SKM-1 (cell line): ENCODE measurements around the gene CYTH1.

Experiments used
- DNase-seq: peaks from one replicate; lab custom pipeline; 2025; ENCODE audit not compliant: unreplicated experiment; lab: John Stamatoyannopoulos, UW

CYTH1 gene

GRCh38 chr17:78717431-78717980 lies 64.6 kb downstream of the CYTH1 start:
- no peak for DNase-seq

DNA sequence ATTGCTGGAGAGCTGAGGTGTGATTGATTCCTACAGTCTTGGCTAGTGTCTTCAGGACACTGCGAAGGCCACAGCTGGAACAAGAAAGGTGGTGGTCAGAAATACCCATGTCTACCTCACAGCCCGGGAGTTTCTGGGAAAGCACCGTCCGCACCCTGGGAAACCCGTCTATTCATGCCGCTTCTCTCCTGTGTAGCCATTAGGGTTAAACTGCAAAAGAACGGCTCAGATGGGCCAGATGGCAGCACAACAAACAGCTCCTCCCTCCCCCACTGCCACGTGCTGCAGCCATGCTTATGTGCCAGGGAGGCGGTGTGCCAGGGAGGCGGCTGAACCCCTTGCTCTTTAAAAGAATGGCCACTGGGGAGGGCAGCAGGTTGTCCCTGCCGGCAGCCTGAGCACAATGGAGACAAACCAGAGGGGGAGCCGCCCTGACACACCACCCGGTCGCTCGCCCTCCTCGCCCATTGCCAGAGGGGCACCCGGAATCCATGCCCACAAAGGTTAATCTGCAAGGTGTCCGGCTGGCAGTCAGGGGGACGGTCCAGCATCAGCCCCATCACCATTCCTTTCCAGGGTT lies 65.2 kb downstream of the CYTH1 start:
- DNase-seq = no peak

DNA sequence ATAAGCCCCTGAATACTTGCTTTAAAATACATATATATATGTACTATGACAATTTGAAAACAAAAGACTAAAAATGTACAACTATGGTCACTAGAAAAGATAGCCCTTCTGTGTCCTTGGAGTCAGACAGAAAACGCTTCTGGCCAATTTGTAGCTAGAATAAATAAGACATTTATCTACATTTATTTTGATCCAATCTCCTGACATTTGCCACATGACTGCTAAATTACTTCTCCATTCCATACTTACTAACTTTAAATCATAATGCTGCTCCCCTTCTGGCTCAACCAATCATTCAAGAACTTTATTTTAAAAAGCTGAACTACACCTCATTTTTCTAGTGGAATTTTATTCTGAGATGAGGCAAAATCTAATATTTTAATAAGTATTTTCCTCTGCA lies 65.8 kb downstream of the CYTH1 start:
- DNase-seq = no peak

GRCh38 chr17:78715876-78716275 lies 66.2 kb downstream of the CYTH1 start:
- DNase-seq = no peak

DNA sequence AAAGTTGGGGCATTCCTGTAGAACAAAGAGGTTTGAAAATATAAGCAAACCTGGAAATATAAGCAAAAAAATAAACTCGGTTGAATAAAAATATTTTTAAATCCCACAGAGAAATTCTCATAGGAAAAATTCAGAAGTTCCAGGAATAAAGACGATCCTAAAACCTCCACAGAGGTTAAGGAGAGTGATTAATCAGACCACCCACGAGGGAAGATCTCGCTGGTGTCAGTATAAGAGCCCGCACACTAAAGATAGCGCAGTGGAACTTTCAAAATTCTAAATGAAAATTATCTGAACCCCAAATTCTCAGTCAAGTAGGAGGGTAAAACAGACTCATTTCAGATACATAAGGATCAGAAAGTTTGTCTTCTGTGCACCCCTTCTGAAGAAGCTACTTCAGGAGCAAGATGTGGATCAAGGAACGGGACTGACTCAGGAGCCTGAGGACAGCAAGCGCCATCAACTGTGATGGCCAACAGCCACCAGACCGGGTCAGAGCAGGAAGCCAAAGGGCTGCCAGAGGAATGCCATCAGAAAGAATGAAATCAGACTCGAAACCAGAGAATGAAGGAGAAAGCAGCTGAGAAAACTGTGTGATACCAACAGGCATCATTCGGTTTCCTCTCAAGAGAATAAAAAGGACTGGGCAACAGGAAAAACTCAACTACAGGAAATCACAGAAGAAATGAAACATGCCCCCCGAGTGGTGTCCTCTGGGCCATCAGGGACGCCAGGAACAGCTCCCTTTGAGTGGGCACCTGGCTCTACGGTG lies 66.9 kb downstream of the CYTH1 start:
- no peak for DNase-seq

DNA sequence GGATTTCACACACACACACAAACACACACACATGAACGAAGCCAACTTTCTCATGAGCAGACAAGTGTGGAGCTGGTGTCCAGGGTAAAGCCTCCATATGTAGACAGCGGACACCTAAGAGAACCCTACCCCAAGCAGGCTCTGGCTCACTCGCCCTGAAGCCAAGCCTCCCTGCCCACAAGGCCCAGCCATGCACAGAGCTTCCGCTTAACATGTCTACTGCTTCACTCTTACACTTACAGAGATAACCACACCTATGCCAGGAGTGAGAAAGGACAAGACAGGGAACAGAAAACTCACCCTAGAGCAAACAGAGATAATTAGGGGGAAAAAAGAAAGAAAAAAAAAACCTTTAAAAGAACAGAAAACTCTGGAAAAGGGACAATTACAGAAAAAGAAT lies 67.5 kb downstream of the CYTH1 start:
- DNase-seq = no peak

GRCh38 chr17:78712043-78712442 lies 70.0 kb downstream of the CYTH1 start:
- DNase-seq = no peak

DNA sequence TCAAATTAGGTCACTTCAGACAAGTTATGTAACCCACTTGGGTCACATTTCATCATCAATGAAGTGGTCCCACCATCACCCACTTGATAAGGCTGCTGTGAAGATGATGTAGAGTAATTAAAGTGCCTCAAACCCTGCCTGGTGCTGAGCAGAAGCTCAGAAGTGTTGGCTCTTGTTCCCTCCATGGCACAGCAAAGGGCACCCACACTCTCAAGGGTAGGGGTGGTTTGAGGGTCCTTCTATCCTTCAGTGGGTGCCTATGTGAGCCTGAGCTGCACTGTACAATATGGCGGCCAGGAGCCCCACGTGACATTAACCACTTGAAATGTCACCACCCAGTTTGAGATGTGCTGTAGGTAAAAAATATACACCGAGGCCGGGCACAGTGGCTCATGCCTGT lies 71.5 kb downstream of the CYTH1 start:
- DNase-seq = no peak

DNA sequence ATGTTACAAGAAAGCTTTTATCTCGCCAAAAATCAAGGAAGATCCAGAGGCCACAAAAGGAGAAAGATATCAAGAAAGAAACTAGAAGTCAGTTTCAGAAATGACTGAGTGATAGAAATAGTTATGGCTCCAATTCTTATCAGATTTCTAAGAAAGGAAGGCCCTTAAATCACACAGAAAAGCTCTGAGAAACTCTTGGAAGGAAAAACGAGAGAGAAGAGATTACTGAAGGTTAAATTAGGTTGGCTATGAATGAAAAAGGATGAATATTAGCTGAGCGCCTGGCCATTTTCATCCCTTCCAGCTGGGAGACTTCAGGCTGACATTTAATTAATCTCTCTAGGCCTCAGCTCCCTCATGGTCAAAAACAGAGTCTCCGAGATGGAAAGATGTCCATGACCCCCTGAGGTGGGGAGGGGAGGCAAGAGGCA lies 72.3 kb downstream of the CYTH1 start:
- no peak for DNase-seq

DNA sequence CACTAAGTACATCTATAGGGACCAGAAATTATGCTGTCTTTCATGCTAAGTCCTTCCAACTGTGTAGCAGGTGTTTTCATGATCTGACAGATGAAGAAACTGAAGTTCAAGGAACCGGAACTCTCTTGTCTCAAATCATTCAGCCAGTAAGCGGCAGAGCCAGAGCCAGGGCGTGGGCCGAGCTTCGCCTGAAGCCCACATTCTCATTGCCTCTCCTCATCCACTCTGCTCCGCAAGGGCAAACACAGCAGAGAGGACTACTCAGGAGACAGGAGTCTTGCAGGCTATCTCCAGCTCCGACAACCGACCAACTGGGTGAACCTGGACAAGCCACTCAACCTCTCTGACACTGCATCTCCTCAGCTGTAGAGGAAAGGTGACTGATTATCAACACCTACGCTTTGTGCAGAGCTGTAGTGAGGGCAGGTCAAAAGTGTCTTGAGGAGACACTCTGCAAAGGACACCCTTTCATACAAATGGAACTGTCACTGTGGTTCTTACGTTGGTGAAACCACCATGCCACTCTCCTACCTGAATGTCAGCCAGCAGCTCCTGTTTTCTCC lies 72.9 kb downstream of the CYTH1 start:
- DNase-seq = no peak

DNA sequence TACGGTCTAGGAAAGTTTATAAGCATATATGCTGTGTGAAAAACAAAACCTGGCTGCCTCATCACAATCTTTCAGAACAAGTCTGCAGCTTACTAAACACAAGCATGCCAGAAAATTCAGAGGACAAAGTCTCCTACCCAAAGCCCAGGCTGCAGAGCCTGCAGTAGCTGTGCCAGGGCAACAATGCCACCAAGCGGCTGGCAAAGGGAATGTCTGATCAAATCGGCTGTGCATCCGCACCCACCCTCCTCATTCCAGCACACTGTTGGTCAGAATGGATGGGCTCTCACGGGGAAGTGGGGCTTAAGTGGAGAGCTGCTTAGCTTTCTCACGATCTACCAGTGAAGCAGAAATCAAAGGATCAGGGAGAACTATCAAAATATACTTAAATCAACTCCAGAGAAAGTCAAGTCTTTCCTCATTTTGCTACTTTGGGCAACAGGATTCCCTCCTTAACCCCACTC lies 73.5 kb downstream of the CYTH1 start:
- DNase-seq = peak; percentile 39

GRCh38 chr17:78707923-78708322 lies 74.2 kb downstream of the CYTH1 start:
- no peak for DNase-seq

- no peak for DNase-seq
Measured at GRCh38 chr17:78707016-78707415, 75.1 kb downstream of the CYTH1 start.

DNA sequence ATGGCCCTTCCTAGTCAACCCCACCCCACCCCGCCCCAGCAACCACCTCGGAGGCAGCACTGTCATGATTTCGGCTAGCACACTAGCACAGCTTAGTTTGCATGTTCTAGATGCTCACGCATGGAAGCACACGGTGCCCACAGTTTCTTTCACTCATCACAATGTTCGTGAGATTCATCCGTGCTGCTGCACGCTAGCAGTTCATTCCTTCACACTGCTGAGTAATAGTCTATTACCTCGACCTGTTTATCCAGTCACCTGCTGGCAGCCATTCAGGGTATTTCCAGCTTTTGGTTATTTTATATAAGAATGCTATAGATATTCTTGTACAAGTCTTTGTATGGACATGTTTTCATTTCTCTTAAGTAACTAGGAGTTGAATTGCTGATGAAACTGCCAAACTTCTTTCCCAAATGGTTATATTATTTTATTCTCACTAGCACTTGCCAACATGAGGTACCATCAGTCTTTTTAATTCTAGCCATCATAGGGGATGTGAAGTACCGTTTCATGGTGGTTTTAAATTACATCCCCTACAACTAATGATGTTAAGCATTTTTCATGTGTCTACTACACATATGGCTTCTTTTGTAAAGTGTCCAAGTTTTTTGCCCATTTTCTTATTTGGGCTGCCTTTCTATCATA lies 75.7 kb downstream of the CYTH1 start:
- DNase-seq = no peak

GRCh38 chr17:78705071-78705470 lies 77.0 kb downstream of the CYTH1 start:
- no peak for DNase-seq

- no peak for DNase-seq
Measured at GRCh38 chr17:78704594-78704993, 77.5 kb downstream of the CYTH1 start.

DNA sequence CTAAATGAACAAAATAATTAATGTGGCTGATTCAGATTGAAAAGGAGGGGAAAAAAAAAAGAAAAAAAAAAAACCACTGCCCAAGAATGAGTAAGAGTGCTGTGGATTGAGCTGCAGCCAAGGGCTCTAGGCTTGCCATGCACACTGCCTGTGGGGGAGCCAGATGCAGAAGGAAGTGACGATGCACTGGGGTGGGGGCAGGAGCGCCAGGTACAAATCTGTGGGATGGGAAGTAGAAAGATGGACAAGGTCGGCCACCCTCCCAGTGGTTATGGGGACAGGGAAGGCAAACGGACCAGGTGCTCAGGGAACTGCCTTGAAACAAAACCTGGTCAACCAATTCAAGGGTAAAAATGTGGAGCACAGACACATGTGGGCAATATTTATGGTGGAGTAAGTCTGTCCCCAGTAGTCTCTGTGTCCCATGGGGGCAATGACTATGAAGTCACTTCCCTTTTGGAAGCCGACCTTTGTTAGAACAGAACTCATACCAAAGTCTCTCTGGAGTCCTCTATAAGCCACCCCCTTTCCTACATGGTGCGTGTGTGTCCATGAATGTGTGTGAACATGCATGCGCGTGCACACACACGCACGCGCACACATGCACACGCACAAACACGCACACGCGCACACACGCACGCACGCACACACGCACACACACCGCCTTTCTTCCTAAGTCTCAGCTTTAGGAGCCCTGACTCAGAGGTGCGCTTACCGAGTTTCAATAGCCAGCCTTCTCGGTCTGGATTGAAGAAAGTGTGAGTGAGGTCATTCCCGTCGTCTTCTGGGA lies 84.3 kb downstream of the CYTH1 start:
- DNase-seq = no peak

DNA sequence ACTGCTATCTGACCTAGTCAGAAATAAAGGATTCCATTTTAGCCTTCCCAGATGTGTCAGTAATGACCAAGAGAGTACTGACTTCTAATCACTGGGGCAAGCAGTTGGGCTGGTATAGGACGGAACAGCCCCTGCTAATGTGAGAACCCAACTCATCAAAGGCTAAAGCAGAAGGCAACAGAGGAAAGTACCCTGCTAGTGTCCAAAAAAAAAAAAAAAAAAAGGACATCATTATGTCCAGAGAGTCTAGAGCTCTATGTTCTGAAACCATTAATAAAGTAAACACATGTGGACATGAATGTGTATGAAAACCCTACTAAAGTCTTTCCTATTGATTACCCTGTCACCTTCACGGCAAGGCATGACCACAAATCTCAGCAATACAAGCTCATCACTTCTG lies 85.0 kb downstream of the CYTH1 start:
- DNase-seq = no peak

GRCh38 chr17:78696016-78696982 lies 85.8 kb downstream of the CYTH1 start:
- DNase-seq = no peak
